ENCODE data around the gene TMEM255B.

TMEM255B gene

DNA sequence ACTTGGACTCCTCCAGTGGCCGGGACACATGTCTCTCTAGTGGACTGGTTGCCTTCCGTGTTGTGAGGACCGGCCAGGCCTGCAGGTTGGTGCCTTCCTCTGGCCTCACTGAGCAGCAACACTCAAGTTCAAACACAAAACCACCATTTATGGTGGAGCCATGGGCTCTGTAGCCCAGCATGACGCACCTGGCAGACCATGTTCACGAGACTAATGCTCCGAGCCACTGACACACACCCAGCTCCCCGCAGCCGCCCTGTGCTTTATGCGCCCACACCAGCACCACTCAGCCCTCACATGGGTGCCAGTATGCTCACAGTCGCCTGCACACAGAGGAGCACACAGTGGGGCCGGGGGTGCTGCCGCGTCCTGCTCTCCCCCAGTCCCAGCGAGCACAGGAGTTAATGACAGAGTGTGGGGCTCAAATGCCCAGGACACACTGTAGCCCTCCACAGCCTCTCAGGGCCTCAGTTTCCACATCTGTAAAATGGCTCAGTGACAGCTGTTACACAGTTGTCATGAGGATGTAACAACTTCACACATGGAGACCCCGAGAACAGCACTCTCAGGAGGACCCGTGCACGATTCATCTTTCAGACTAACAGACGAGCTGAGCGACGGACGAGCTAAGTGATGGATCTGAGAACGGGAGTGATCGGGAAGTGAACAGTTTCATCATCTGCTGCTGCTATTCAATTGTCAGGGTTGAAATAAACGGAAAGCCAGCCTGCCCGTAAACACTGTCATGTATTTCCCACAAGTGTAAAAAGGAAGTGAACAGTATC, 97.1 kb downstream of the TMEM255B start:
- TF ChIP-seq, protein P1, sequence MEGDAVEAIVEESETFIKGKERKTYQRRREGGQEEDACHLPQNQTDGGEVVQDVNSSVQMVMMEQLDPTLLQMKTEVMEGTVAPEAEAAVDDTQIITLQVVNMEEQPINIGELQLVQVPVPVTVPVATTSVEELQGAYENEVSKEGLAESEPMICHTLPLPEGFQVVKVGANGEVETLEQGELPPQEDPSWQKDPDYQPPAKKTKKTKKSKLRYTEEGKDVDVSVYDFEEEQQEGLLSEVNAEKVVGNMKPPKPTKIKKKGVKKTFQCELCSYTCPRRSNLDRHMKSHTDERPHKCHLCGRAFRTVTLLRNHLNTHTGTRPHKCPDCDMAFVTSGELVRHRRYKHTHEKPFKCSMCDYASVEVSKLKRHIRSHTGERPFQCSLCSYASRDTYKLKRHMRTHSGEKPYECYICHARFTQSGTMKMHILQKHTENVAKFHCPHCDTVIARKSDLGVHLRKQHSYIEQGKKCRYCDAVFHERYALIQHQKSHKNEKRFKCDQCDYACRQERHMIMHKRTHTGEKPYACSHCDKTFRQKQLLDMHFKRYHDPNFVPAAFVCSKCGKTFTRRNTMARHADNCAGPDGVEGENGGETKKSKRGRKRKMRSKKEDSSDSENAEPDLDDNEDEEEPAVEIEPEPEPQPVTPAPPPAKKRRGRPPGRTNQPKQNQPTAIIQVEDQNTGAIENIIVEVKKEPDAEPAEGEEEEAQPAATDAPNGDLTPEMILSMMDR (IDR thresholded peaks at IDR 0.05; ENCODE audit: borderline replicate concordance, insufficient read depth, low read depth, low read length) = no peak
- no peak overlapping the region for H3K4me3 ChIP-seq (ENCODE audit: low read depth, low read length)

DNA sequence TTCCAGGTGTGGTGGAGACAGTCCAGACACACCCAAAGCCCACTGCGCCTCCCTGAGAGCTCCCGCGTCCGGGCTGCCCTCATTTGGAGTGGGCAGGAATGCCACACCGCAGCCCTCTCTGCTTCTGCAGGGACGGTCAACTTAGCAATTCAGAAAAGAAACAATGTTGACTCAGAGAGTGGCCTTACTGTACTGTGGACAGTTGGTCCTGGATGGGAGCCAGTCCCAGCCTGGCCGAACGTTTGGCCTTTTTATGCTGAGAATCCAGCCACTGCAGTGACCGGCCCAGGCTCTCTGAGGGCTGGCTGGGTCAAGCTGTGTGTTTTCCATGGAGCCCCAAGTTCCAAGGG, 97.7 kb downstream of the TMEM255B start:
- no peak overlapping the region for H3K4me3 ChIP-seq (ENCODE audit: low read depth, low read length)
- TF ChIP-seq, protein P1 (IDR thresholded peaks at IDR 0.05; ENCODE audit: borderline replicate concordance, insufficient read depth, low read depth, low read length) = no peak

DNA sequence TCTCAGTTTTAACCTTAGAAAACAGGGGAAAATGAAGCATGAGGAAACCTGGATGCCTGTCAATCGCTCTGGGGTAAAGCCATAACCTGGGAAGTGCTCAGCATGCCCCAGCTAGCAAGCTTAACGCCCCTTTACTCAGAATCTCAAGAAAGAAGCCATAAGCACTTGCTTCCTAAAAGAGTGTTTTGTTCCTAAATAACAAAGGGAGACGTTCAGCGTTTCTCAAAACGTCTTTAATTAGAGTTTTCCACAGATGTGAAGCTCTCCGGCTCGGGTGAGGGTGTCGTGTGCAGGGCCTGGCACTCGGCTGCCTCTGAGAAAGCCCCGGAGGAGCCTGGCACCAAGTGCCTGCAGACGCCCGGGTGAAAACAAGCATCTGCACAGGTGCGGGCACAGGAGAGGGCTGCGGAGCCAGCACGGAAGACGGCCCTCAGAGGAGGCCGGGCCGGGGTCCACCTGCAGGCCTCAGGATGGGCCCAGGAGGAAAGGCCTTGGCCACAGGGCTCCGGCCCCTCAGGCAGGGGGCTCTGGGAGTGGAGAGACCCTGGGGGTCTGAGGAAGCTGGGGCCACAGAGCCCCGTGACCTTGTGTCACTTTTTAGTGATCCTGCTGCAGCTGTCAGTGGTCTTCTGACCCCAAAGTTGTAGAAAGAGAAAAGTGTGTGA, 98.6 kb downstream of the TMEM255B start:
- TF ChIP-seq, protein P1 (IDR thresholded peaks at IDR 0.05; ENCODE audit: borderline replicate concordance, insufficient read depth, low read depth, low read length) = no peak
- no peak overlapping the region for H3K4me3 ChIP-seq (ENCODE audit: low read depth, low read length)

DNA sequence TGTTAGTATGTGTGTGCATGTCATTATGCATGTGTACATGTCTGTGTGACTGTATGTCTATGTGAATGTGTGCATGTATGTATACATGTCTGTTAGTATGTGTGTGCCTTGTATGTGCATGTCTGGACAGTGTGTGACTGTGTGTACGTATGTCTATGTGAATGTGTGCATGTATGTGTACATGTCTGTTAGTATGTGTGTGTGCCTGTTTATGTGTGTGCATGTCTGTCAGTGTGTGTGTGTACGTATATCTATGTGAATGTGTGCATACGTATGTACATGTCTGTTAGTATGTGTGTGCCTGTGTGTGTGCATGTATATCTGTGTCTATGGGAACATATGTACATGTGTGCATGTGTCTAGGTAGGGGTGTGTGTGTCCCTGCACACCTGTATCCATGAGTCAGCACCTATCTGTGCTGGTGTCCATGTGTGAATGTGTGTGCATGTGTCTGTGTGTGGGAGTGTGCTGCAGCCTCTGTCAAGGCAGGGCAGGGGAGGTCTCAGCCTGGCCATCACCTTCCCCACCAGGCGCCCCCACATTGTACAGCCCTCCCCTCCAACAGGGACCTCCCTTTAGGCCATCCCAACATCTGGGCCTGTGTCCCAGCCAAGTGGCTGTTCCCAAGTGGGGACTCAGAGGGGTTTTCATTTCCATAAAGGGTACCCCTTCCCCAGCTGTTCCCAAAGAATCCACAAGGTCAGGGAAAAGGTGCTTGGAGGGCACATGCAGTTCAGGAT, 100.5 kb downstream of the TMEM255B start:
- TF ChIP-seq, protein P1 (IDR thresholded peaks at IDR 0.05; ENCODE audit: borderline replicate concordance, insufficient read depth, low read depth, low read length) = no peak
- no peak overlapping the region for H3K4me3 ChIP-seq (ENCODE audit: low read depth, low read length)

DNA sequence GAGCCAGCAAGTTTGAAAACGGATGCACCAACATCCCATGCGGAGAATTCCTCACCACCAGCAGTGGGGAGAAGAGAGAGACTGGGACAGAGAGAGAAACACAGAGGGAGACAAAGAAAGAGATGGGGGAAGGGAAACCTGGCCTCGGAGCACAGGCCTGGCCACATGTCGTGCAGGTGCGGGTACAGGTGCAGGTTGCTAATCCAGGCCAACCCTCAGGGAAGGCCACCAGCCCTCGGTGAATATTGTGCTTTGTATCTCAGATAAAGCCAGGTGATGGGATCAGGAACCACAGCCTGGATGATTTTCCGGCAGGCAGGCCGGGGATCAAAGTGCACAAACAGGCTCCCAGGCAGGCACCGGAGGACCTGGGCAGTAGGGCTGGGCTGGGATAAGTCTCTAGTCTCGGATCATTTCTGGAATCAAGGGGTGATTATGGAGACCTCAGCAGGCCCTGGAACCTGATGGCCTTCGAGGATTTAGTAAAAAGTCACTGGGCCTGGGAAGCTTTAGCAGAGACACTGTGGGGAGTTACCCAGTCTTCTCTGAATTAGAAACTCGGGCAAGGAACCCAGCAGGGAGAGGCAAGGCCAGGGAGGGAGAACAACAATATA, 101.1 kb downstream of the TMEM255B start:
- no peak overlapping the region for H3K4me3 ChIP-seq (ENCODE audit: low read depth, low read length)

DNA sequence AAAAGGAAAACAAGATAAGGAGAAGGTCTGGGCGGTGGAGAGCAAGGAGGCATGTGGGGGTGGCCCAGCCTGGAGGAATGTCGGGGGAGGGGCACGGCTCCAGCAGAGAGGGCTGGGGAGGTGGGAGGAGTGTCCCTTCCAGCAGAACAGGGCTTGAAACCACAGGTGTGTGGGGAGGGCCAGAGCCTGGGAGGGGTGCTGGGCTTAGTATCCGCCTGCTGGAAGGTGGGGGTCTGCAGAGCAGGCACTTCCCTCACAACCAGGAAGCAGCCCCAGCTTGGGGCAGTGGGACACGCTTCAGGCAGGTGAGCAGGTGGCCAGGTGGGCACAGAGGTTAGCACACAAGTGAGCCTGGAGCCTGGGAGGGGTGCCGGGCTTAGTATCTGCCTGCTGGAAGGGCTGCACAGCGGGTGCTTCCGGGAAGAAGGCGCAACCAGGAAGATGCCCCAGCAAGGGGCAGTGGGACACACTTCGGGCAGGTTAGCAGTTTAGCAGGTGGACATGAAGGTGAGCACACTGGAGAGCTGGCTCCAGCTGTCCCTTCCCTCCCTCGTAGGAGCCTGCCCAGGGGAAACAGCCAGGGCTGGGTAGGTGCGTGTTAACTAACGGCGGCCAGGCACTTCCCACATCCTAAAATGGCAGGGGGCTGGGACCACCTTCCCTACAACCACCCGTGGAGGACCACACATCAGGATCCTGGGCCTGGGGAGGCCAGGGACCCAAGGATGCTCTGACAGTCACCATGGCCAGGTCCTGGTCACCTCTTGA, 101.8 kb downstream of the TMEM255B start:
- TF ChIP-seq, protein P1 (IDR thresholded peaks at IDR 0.05; ENCODE audit: borderline replicate concordance, insufficient read depth, low read depth, low read length) = no peak

More for the DNA sequence above, 101.1 kb downstream of the TMEM255B start:
- TF ChIP-seq, protein P1 (IDR thresholded peaks at IDR 0.05; ENCODE audit: borderline replicate concordance, insufficient read depth, low read depth, low read length) = no peak

More for the DNA sequence above, 101.8 kb downstream of the TMEM255B start:
- H3K4me3 ChIP-seq (ENCODE audit: low read depth, low read length) = no peak overlapping the region
